ES-I3 (cell line): Measurements from ENCODE around the gene DIP2C.

Experiments
- H3K36me3 ChIP-seq: 2 replicates; pipeline ENCODE4 v1.6.1; 2013; ENCODE audit warnings: mild to moderate bottlenecking, low read length, control low read depth, moderate library complexity; ENCODE audit not compliant: insufficient read depth
- H3K4me1 ChIP-seq: 2 replicates; pipeline ENCODE4 v1.6.1; 2013; ENCODE audit warnings: mild to moderate bottlenecking, control low read depth, low read length; ENCODE audit not compliant: insufficient read depth
- H3K9ac ChIP-seq: 2 replicates; pipeline ENCODE4 v1.6.1; 2013; ENCODE audit warnings: low read depth, mild to moderate bottlenecking, low read length, moderate library complexity
- H3K9me3 ChIP-seq: 2 replicates; pipeline ENCODE4 v1.6.1; 2013; ENCODE audit warnings: mild to moderate bottlenecking, low read length, moderate library complexity; ENCODE audit not compliant: control insufficient read depth, insufficient read depth

The DIP2C gene

DNA sequence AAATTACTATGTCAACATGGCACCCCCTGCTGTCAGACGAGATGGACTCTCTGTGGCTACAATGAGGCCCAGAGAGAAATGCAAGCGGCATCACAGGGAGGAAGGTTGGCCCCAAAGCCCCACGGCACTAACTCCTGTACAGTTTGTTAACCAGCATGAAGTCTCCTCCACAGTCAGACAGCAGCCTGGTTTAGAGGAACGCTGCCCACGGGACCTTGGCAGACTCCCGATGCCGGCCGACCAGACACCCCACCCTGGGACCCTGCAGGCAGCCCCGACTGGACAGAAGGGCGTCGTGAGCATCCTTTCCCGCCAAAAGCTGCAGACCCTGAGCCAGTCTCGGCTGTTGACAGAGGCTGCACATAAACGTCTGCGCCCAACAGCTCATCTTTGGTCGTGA, 158.8 kb downstream of the DIP2C start:
- no peaks in the 10 kb centered on the region for H3K4me1 ChIP-seq
- no peak overlapping the region for H3K9ac ChIP-seq
- H3K9me3 ChIP-seq, result no peaks in the 10 kb centered on the region
- H3K36me3 ChIP-seq, result no peaks in the 10 kb centered on the region

DNA sequence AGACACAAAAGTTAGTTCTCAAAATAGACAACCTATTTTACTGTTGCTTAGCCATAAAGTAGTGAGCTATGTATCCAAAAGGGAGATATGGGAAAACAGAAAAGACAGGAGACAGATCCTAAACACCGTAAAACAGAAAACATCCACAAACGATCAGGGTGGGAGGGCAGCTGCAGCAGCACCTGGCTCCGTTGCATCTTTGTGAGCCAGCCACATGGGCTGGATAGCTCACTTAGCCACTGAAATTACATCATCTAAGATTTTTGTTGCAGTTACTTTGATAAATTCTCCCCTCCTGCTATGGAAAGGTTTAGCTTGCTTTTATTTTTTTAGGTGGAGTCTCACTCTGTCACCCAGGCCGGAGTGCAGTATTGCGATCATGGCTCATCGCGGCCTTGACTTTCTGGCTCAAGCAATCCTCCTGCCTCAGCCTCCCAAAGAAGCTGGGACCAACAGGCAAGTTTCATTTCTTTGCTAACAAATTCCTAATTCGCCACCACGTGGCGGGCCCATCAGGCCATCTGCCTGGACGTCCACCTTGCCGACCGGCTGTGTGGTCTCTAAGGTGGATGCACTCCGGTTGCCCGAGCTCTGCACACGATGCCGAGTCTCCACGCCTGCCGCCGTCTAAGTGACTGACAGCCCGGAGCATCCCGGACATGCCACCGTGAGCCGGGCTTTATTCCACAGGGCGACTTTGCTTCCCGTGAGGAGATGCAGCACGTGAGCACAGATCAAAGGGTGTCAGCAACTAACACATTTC, 159.8 kb downstream of the DIP2C start:
- Histone ChIP-seq H3K4me1 (no peaks in the 10 kb centered on the region), H3K36me3 (no peaks in the 10 kb centered on the region)

DNA sequence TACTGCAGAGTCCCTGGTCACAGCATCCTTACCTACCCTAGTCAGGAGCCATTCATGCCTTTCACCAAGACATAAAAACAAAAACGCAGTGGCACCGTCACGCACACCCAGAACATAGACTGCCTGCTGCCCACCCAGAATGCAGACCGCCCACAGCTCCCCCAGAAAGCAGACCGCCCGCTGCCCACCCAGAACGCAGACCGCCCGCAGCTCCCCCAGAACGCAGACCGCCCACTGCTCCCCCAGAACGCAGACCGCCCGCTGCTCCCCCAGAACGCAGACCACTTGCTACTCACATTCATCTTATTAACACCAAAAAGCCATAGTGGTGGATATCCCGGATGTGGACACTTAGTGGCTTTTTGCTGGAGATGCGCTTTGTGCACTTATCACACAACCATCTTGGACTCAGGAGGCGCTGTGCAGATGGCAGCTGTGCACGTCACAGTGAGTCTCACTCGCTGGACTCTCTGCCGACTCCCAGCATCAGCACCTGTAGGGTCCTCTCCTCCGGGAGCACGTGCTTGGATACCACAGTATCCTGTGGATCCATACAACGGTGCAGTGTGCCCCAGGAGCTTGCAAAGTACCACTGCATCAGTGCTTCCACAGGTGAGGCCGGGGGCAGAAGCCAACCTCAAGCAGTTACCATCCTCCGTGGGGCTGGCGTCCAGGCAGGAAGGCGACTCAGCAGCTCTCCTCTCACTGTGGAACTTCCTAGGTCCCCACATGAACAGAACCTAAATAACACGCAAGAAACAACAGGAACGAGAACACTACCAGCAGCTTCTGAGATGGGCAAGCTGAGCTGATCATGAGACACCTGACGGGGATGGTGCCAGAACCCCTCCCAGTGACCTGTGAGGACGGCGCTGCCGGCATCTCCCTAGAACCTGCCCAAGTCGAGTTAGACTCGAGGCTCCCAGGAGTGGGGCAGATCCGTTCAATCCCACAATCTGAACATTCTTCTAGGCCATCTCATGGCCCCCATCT, 161.0 kb downstream of the DIP2C start:
- Histone ChIP-seq H3K36me3 (no peaks in the 10 kb centered on the region), H3K9ac (no peak overlapping the region), H3K9me3 (no peaks in the 10 kb centered on the region), H3K4me1 (no peaks in the 10 kb centered on the region)

More for the DNA sequence above, 159.8 kb downstream of the DIP2C start:
- Histone ChIP-seq H3K9me3 (no peaks in the 10 kb centered on the region), H3K9ac (no peak overlapping the region)

DNA sequence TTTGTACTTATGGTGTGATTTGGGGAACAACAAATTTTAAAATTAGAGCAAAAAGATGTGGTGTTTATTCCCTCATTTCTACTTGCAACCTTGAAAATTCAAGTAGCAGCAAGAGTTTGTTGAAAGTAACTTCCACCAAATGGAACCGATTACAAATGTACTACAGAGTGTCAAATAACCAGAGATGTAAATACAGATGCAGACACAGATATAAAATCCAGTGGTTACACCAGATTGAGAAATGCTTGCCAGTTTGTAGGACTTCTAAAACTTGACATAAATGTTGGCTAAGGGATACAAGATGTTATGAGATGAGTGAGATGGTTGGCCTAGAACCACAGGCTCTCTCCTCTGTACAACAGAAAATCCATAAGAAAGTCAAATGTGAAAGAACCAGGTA, 162.1 kb downstream of the DIP2C start:
- Histone ChIP-seq H3K9me3 (no peaks in the 10 kb centered on the region), H3K4me1 (no peaks in the 10 kb centered on the region), H3K36me3 (no peaks in the 10 kb centered on the region), H3K9ac (no peak overlapping the region)

DNA sequence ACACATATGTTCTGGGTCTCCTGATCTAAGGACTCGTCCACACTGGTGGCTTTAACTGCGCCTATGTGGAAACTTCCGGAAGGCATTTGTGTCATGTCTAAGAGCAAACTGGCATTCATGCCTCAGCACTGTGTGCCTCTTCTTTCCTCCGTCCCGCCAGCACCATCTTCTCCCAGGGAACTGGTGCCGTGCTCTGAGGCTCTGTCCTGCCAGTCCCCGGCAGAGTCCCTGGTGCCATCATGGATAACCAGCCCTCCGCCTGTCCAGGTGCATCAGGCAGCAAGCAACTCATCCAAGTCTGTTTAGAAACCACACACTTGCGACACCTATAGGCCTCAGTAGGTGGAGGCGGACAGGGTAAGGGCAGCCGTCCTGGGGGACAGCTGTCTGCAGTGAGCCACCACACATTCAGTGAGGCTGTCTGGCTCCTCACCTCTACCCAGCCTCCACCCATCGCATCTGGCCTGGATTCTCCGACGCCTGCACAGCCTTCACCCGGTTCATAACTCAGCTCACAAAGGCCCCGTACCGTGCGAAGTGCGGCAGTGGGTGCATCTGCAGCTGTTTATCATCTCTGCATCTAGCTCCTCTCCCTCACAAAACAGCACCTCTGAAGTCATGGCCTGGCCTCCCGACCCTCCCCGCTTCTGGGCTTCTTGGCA, 162.7 kb downstream of the DIP2C start:
- Histone ChIP-seq H3K4me1 (no peaks in the 10 kb centered on the region), H3K36me3 (no peaks in the 10 kb centered on the region), H3K9me3 (no peaks in the 10 kb centered on the region), H3K9ac (no peak overlapping the region)

DNA sequence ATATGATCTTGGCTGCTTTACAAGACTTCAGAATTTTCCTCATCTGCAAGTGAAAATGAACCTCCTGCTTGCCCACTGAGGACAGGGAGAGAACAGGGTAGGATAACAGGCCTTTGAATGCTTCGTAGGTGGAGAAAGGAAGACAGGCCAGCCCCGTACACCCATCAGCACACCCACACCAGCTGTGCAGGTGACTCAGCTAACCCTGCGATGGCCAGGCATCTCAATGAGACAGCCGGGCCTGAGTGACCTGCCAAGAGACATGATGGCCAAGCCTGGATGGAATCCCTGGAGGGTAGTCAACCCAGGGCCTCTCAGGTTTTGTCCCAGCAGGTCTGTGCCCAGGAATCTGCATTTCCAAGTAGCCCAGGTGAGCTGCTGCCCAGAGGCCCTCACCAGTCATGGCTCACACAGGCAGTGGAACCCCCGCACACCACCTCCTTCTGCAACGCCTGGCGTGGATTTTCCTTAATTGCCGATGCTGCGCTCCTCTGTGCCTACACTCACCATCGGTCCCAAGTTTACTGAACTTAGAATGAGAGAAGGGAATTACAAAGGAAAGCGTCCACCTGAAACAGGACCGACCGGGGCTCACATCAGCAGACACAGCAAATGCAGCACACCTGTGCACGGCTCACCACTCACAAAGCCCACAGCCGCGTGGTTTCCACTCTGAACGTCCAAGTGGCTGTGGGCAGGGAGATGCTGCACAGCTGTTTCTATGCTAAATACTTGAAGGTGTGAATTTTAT, 163.7 kb downstream of the DIP2C start:
- Histone ChIP-seq H3K4me1 (0 out of 2 replicates have a peak, but pooled peaks cover 3% of the 10 kb centered on the region), H3K9me3 (no peaks in the 10 kb centered on the region), H3K36me3 (no peaks in the 10 kb centered on the region), H3K9ac (no peak overlapping the region)

DNA sequence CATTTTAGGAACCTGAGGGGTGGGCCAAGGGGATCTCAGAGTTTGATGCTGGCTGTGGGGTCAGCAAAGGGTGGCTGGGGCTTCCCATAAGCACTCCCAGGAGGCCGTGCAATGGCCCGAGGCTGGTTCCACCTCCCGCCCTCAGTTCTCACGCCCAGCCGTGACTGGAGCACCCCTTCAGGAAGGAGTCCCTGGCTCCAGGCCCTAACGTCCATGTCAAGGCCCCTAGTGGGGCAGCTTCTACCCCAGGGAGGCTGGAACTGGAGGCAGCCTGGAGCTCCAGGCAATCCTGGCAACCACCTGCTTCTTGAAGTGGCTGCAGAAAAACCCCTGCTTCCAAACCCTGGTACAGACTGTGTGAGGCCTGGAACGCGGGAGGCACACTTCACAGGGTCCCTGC, 165.5 kb downstream of the DIP2C start:
- Histone ChIP-seq H3K36me3 (no peaks in the 10 kb centered on the region), H3K9me3 (no peaks in the 10 kb centered on the region), H3K9ac (no peak overlapping the region), H3K4me1 (0 out of 2 replicates have a peak, but pooled peaks cover 10% of the 10 kb centered on the region)

DNA sequence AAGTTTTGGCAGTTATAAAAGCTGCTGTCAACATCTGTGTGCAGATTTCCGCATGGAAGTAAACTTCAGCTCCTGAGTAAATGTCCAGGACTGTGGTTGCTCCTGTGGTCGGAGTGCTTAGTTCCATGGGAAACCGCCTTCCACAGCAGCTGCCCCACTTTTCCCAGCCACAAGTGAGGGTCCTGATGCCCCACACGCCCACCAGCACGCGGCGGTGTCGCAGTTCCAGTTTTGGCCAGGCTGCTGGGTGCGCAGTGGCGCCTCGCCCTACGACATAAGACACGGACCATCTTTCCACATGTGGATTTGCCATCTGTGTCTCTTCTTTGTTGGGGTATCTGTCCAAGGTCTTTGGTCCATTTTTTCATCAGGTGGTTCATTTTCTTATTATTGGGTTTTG, 167.1 kb downstream of the DIP2C start:
- no peaks in the 10 kb centered on the region for H3K36me3 ChIP-seq
- 0 out of 2 replicates have a peak, but pooled peaks cover 10% of the 10 kb centered on the region for H3K4me1 ChIP-seq
- H3K9me3 ChIP-seq, result no peaks in the 10 kb centered on the region
- no peak overlapping the region for H3K9ac ChIP-seq

DNA sequence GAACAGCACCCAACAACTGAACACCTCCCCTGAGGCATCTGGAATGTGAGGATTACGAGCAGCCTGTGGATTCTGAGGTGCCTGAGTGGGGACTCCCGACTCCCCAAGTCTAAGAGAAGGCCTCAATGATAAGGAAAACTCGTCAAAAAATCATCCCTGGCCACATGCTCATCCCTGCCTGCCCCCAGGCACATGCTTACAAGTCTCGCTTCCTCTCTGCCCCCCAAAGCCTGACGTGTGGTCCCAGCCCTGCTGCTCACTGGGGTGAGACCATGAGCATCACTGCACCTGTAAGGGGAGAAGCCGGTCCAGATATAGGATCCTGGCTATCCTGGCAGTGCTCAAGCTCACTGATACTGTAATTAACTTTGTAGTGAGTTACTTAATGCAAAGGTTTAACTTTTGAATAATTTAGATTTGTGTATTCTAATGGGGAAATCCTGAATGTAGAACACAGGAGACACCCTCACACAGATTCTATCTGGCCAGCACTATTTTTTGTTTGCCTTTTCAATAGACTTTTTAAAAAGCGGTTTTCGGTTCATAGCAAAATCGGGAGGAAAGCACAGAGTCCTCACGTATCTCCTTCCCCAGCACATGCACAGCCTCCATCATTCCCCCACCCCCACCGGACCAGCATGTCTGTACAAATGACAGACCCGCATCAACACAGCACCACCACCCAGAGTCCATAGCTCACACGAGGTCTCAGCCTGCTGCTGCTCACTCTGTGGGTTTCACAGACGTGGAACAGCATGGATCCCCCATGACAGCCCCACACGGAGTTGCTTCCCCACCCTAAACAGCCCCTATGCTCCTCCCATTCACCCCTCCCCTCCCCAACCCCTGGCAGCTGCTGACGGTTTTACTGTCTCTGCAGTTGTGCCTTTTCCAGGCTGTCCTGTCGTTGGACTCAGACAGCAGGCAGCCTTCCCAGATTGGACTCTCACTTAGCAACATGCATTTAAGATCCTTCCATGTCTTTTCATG, 167.9 kb downstream of the DIP2C start:
- Histone ChIP-seq H3K4me1 (0 out of 2 replicates have a peak, but pooled peaks cover 10% of the 10 kb centered on the region), H3K36me3 (no peaks in the 10 kb centered on the region), H3K9me3 (no peaks in the 10 kb centered on the region), H3K9ac (no peak overlapping the region)

DNA sequence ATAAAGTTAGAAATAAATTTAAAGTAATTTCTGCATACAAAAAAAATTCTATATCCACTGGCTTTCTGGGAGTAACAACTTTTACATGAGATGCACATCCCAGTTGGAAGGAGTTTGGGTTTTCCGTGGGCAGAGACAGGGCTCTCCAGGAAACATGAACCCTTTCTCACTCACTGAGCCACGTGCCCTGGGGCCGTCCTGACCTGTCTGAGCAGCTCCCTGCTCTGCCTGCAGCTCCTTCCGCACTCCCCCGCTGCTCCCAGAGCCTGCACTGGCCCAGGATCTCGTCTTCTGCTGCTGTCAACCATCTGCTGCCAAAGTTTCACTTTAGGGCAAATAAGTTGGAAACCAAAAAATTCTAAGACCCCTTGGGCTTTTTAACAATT, 169.1 kb downstream of the DIP2C start:
- H3K9ac ChIP-seq, result no peak overlapping the region
- H3K4me1 ChIP-seq, result 0 out of 2 replicates have a peak, but pooled peaks cover 10% of the 10 kb centered on the region
- H3K36me3 ChIP-seq, result no peaks in the 10 kb centered on the region
- H3K9me3 ChIP-seq, result no peaks in the 10 kb centered on the region

DNA sequence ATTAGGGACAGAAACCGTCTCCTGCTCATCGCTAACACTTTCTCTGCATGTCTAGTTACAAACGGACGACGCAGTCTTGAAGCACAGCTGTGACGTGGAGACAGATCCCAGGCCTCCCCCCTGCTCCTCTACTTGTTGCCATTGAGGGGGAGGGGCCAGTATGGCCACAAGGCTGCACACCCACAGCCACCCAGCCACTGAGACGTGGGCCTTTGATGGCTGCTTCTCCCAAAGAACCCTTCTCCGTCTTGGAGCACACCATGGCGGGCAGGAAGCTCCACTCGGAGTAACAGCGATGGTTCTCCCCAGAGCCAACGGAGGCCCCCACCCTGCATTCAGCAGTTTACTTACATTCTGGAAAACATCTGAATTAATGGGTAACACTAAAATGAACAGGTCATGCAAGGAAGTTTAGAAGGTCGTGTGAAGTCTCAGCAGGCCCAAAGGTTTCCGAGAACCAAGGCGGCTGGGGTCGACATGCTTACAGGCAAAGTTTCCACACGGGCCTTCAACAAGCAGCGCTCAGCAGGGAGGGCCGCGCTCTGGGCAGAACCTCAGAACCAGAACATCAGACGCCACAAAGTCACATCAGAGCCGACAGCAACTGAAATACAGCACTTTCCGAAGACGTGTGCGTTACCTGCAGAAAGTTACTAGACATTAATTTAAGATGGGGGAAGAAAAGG, 169.6 kb downstream of the DIP2C start:
- H3K4me1 ChIP-seq, result 0 out of 2 replicates have a peak, but pooled peaks cover 10% of the 10 kb centered on the region
- no peak overlapping the region for H3K9ac ChIP-seq
- no peaks in the 10 kb centered on the region for H3K36me3 ChIP-seq
- no peaks in the 10 kb centered on the region for H3K9me3 ChIP-seq

DNA sequence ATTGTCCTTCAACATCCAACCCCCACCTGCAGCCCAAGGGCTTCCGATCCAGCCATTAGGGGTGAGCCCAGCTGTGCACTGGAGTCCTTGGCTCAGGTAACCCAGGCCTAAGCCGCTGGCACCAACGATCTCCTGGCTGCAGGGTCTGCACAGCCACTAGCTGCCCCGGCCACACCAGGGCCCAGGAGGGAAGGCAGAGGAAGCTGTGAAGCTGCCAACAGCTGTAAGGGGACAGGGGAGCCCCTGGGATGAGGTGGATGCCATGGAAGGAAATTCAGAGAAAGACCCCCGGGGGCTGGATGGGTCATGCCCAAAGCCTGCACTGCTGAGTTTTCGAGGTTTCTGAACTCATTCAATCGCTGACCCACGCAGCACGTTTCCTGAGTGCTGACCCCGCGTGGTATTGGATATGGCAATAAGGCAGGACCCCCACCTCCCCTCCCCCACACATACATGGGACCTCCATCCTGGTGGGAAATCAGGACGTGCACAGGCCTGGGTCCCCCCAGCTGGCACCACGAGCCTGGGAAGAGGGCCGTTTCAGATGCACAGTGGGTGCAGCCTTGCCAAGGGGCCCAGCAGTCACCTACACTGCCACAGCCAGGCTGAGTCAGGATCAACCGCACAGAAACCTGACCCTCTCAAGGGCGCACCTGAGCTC, 170.3 kb downstream of the DIP2C start:
- Histone ChIP-seq H3K4me1 (0 out of 2 replicates have a peak, but pooled peaks cover 10% of the 10 kb centered on the region), H3K36me3 (no peaks in the 10 kb centered on the region), H3K9ac (no peak overlapping the region), H3K9me3 (no peaks in the 10 kb centered on the region)
